ENCODE measurements around the gene DYNLT2B.
"Not testable (repeated sequence)": the region's sequence is repeated elsewhere in the genome, so short reads cannot be mapped to it uniquely, and the experiment has no call there.

DYNLT2B gene

GRCh38 chr3:196317687-196318467, at the start of gene DYNLT2B:
Gene DYNLT2B, minus strand, starts transcription at chr3:196318240. Its CDS starts 88 bp downstream, at chr3:196318152.
- peak; percentile 90 for DNase-seq

- no peak for DNase-seq
These were observed 47.7 kb upstream of the DYNLT2B start for GRCh38 chr3:196365736-196366135.

- DNase-seq, result no peak
These were observed 42.5 kb upstream of the DYNLT2B start for GRCh38 chr3:196360586-196360985.

- DNase-seq, result not testable (repeated sequence)
These were observed 40.5 kb upstream of the DYNLT2B start for GRCh38 chr3:196358540-196358939.

- DNase-seq, result no peak
These were observed 39.9 kb upstream of the DYNLT2B start for GRCh38 chr3:196357905-196358304.

- DNase-seq, result no peak
These were observed 38.5 kb upstream of the DYNLT2B start for GRCh38 chr3:196356556-196356955.

- DNase-seq, result no peak
These were observed 37.6 kb upstream of the DYNLT2B start for GRCh38 chr3:196355668-196356067.

- DNase-seq, result no peak
These were observed 36.1 kb upstream of the DYNLT2B start for GRCh38 chr3:196354132-196354531.

GRCh38 chr3:196351541-196351940, 33.5 kb upstream of the DYNLT2B start:
- no peak for DNase-seq

- no peak for DNase-seq
These were observed 32.0 kb upstream of the DYNLT2B start for GRCh38 chr3:196350067-196350466.

- no peak for DNase-seq
These were observed 30.7 kb upstream of the DYNLT2B start for GRCh38 chr3:196348698-196349097.

- DNase-seq, result no peak
These were observed 26.6 kb upstream of the DYNLT2B start for GRCh38 chr3:196344663-196345062.

- DNase-seq, result not testable (repeated sequence)
These were observed 25.9 kb upstream of the DYNLT2B start for GRCh38 chr3:196343917-196344316.

GRCh38 chr3:196341137-196341536, 23.1 kb upstream of the DYNLT2B start:
- DNase-seq, result no peak

- DNase-seq, result no peak
These were observed 22.4 kb upstream of the DYNLT2B start for GRCh38 chr3:196340466-196340865.

- DNase-seq, result peak; percentile 15
These were observed 21.6 kb upstream of the DYNLT2B start for GRCh38 chr3:196339493-196340254.

GRCh38 chr3:196339044-196339443, 21.0 kb upstream of the DYNLT2B start:
- DNase-seq, result no peak

GRCh38 chr3:196336319-196337145, 18.5 kb upstream of the DYNLT2B start:
- no peak for DNase-seq

- no peak for DNase-seq
These were observed 17.5 kb upstream of the DYNLT2B start for GRCh38 chr3:196335503-196335948.

- no peak for DNase-seq
These were observed 16.9 kb upstream of the DYNLT2B start for GRCh38 chr3:196334982-196335381.

GRCh38 chr3:196332168-196332567, 14.1 kb upstream of the DYNLT2B start:
- DNase-seq, result no peak

- no peak for DNase-seq
These were observed 9.4 kb upstream of the DYNLT2B start for GRCh38 chr3:196327405-196327804.

GRCh38 chr3:196326936-196327335, 8.9 kb upstream of the DYNLT2B start:
- no peak for DNase-seq

Data from activated CD4-positive, alpha-beta T cell treated with anti-CD3 and anti-CD28 coated beads, Interleukin-2, amount 50 U/mL, for 16 hours (primary cell).